ENCODE results near the gene PACRG. TPM values are rescaled to one million over a fixed set of nuclear protein-coding genes. Genes with fewer than 3 reads are reported as not detected.
A peak's percentile ranks its signal among the peaks of the same experiment; 100 is the strongest.

The PACRG gene
- total and polyA plus RNA-seq, 12 donors = 2.1 to 34.6 (median 10.0) TPM

GRCh38 chr6:163354085-163354484 is 626.3 kb downstream of the PACRG start:
- H3K9me3 ChIP-seq = no peaks in the 10 kb centered on the region
- peak in 5 of 8 donors; percentile 13 to 56 (median 26) for ATAC-seq
- DNase-seq = no peak
- no peaks in the 10 kb centered on the region for H3K36me3 ChIP-seq
- TF ChIP-seq, protein P1, sequence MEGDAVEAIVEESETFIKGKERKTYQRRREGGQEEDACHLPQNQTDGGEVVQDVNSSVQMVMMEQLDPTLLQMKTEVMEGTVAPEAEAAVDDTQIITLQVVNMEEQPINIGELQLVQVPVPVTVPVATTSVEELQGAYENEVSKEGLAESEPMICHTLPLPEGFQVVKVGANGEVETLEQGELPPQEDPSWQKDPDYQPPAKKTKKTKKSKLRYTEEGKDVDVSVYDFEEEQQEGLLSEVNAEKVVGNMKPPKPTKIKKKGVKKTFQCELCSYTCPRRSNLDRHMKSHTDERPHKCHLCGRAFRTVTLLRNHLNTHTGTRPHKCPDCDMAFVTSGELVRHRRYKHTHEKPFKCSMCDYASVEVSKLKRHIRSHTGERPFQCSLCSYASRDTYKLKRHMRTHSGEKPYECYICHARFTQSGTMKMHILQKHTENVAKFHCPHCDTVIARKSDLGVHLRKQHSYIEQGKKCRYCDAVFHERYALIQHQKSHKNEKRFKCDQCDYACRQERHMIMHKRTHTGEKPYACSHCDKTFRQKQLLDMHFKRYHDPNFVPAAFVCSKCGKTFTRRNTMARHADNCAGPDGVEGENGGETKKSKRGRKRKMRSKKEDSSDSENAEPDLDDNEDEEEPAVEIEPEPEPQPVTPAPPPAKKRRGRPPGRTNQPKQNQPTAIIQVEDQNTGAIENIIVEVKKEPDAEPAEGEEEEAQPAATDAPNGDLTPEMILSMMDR (IDR thresholded peaks at IDR 0.05) = no peak
- peaks cover 4 to 48% (median 29%) of the 10 kb centered on the region in 9 donors for H3K4me1 ChIP-seq
- intact Hi-C loops (cut with DNase I) = loop anchor here in 4 of 10 donors (5.0 to 10.0 kb wide), 3 partner anchors 43 to 51 kb away; no protein-coding TSS in a partner anchor
- H3K4me3 ChIP-seq = no peak overlapping the region
- no peaks in the 10 kb centered on the region for H3K27me3 ChIP-seq
- 46 to 47% methylated on average over 8 of the region's 8 CpGs for WGBS, 2 donors
- H3K27ac ChIP-seq = peak overlapping the region in 9 of 10 donors; percentile 1 to 91 (median 78)

GRCh38 chr6:163354761-163355425 is 627.1 kb downstream of the PACRG start:
- H3K9me3 ChIP-seq = no peaks in the 10 kb centered on the region
- intact Hi-C loops (cut with DNase I) = loop anchor here in 5 of 10 donors (5.0 to 10.0 kb wide), 5 partner anchors 42 to 57 kb away; partner anchors contain the start of gene QKI (in 1 of the 5)
- ATAC-seq (peak; percentile 60 to 78 (median 70)), DNase-seq (peak; percentile 67 to 75)
- H3K27ac ChIP-seq = peak overlapping the region in 9 of 10 donors; percentile 55 to 91 (median 78)
- peaks cover 4 to 48% (median 29%) of the 10 kb centered on the region in 9 donors for H3K4me1 ChIP-seq
- H3K27me3 ChIP-seq = no peaks in the 10 kb centered on the region
- no peaks in the 10 kb centered on the region for H3K36me3 ChIP-seq
- TF ChIP-seq, protein P1 (IDR thresholded peaks at IDR 0.05) = no peak
- H3K4me3 ChIP-seq = peak overlapping the region in 6 of 10 donors; percentile 12 to 42 (median 24)
- WGBS, 2 donors = 22 to 23% methylated on average over 13 of the region's 13 CpGs

DNA sequence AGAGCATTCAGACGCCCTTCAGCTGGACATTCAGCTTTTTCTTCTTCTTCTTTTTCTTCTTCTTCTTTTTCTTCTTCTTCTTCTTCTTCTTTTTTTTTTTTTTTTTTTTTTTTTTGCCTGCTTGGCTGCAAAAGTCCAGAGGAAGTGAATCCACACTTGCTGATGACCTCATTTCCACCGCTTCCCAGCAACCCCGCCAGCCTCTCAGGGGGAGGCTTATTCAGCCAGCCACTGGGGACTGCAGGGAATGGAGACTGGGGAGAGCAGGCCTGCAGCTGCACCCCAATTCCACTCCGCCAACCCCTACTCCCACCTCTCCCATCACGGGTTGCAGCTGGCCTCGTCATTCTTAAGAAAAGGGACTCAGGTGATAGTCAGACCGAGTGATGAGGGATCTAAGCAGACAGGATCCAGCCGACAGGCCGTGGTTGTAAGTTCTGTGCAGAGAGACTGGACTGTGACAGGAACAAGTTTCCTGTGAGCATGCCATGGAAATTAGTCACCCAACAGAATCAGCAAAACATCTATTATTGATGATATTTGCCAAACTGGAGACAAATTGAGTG is 627.7 kb downstream of the PACRG start:
- peak overlapping the region in 9 of 10 donors; percentile 55 to 91 (median 78) for H3K27ac ChIP-seq
- TF ChIP-seq, protein P1 (IDR thresholded peaks at IDR 0.05) = no peak
- peak overlapping the region in 7 of 10 donors; percentile 2 to 42 (median 20) for H3K4me3 ChIP-seq
- DNase-seq = peak; percentile 72 to 85
- H3K4me1 ChIP-seq = peaks cover 4 to 48% (median 29%) of the 10 kb centered on the region in 9 donors
- 22 to 46% methylated on average over 9 of the region's 9 CpGs for WGBS, 2 donors
- peak; percentile 78 to 95 (median 89) for ATAC-seq
- H3K36me3 ChIP-seq = no peaks in the 10 kb centered on the region
- intact Hi-C loops (cut with DNase I) = loop anchor here in 3 of 10 donors (5.0 to 10.0 kb wide), 3 partner anchors 49 to 57 kb away; partner anchors contain the start of gene QKI (in 1 of the 3)
- H3K27me3 ChIP-seq = no peaks in the 10 kb centered on the region
- H3K9me3 ChIP-seq = no peaks in the 10 kb centered on the region

GRCh38 chr6:163356324-163356723 is 628.5 kb downstream of the PACRG start:
- no peaks in the 10 kb centered on the region for H3K27me3 ChIP-seq
- intact Hi-C loops (cut with DNase I) = loop anchor here in 3 of 10 donors (5.0 to 10.0 kb wide), 3 partner anchors 48 to 56 kb away; partner anchors contain the start of gene QKI (in 1 of the 3)
- H3K27ac ChIP-seq = peak overlapping the region in 9 of 10 donors; percentile 55 to 91 (median 78)
- H3K36me3 ChIP-seq = no peaks in the 10 kb centered on the region
- ATAC-seq (peak; percentile 46 to 82 (median 68)), DNase-seq (peak; percentile 50 to 72)
- 28 to 31% methylated on average over 13 of the region's 13 CpGs for WGBS, 2 donors
- H3K9me3 ChIP-seq = no peaks in the 10 kb centered on the region
- peak overlapping the region in 1 of 10 donors; percentile 36 for H3K4me3 ChIP-seq
- TF ChIP-seq, protein P1 (IDR thresholded peaks at IDR 0.05) = no peak
- peaks cover 4 to 48% (median 29%) of the 10 kb centered on the region in 9 donors for H3K4me1 ChIP-seq

All from heart right ventricle (tissue), 16 donors.